WERI-Rb-1 (cell line): ENCODE results near the gene PDLIM5.

Experiments used
- DNase-seq: peaks from one replicate; pipeline ENCODE4 v3.0.0-alpha.2; 2020
- H3K27ac ChIP-seq: fragments of 250-450 bp; sonication (Bioruptor Pico); 2 replicates; pipeline ENCODE4 v1.5.1; 2020; ENCODE audit warnings: mild to moderate bottlenecking, moderate library complexity
- H3K27me3 ChIP-seq: fragments of 250-450 bp; sonication (Bioruptor Pico); 2 replicates; pipeline ENCODE4 v1.5.1; 2021; ENCODE audit warnings: mild to moderate bottlenecking, low read depth, moderate library complexity; ENCODE audit not compliant: insufficient read depth, severe bottlenecking
- H3K36me3 ChIP-seq: fragments of 250-450 bp; sonication (Bioruptor Pico); 2 replicates; pipeline ENCODE4 v1.5.1; 2020; ENCODE audit warnings: mild to moderate bottlenecking, moderate library complexity
- H3K4me3 ChIP-seq: 2 replicates; pipeline ENCODE4 v1.5.1; 2011; ENCODE audit warnings: low read depth, mild to moderate bottlenecking, control low read depth, low read length
- H3K9me3 ChIP-seq: fragments of 250-450 bp; sonication (Bioruptor Pico); 2 replicates; pipeline ENCODE4 v1.5.1; 2021; ENCODE audit warnings: mild to moderate bottlenecking, moderate library complexity; ENCODE audit not compliant: severe bottlenecking
- CTCF ChIP-seq: IDR thresholded peaks from 2 replicates; pipeline ENCODE4 v1.5.1; 2011; ENCODE audit warnings: low read depth, mild to moderate bottlenecking, control low read depth, inconsistent platforms, low read length

Gene PDLIM5

GRCh38 chr4:94649381-94650133 is 197.8 kb downstream of the PDLIM5 start:
- H3K9me3 ChIP-seq = no peaks in the 10 kb centered on the region
- no peaks in the 10 kb centered on the region for H3K36me3 ChIP-seq
- DNase-seq = no peak
- no peak overlapping the region for H3K27ac ChIP-seq
- H3K27me3 ChIP-seq = no peaks in the 10 kb centered on the region
- no peak overlapping the region for H3K4me3 ChIP-seq
- TF ChIP-seq CTCF = no peak

- Histone ChIP-seq H3K4me3 (no peak overlapping the region), H3K27ac (no peak overlapping the region), H3K9me3 (no peaks in the 10 kb centered on the region), H3K27me3 (no peaks in the 10 kb centered on the region), H3K36me3 (no peaks in the 10 kb centered on the region)
- TF ChIP-seq CTCF = no peak
- no peak for DNase-seq
Observed at GRCh38 chr4:94650134-94650495, 198.4 kb downstream of the PDLIM5 start.

GRCh38 chr4:94650690-94651089 is 198.9 kb downstream of the PDLIM5 start:
- H3K9me3 ChIP-seq = no peaks in the 10 kb centered on the region
- DNase-seq = no peak
- no peaks in the 10 kb centered on the region for H3K36me3 ChIP-seq
- no peak overlapping the region for H3K4me3 ChIP-seq
- no peaks in the 10 kb centered on the region for H3K27me3 ChIP-seq
- H3K27ac ChIP-seq = no peak overlapping the region
- no peak for TF ChIP-seq CTCF

GRCh38 chr4:94653095-94653649 is 201.4 kb downstream of the PDLIM5 start:
- no peak overlapping the region for H3K4me3 ChIP-seq
- H3K36me3 ChIP-seq = no peaks in the 10 kb centered on the region
- no peaks in the 10 kb centered on the region for H3K27me3 ChIP-seq
- no peaks in the 10 kb centered on the region for H3K9me3 ChIP-seq
- H3K27ac ChIP-seq = no peak overlapping the region
- DNase-seq = no peak
- no peak for TF ChIP-seq CTCF

GRCh38 chr4:94653984-94654609 is 202.4 kb downstream of the PDLIM5 start:
- no peaks in the 10 kb centered on the region for H3K27me3 ChIP-seq
- no peak overlapping the region for H3K27ac ChIP-seq
- no peaks in the 10 kb centered on the region for H3K9me3 ChIP-seq
- H3K4me3 ChIP-seq = no peak overlapping the region
- DNase-seq = no peak
- no peak for TF ChIP-seq CTCF
- no peaks in the 10 kb centered on the region for H3K36me3 ChIP-seq

- no peak overlapping the region for H3K27ac ChIP-seq
- no peak for DNase-seq
Observed at GRCh38 chr4:94654714-94655113, 203.0 kb downstream of the PDLIM5 start.

More at GRCh38 chr4:94654714-94655113, 203.0 kb downstream of the PDLIM5 start:
- Histone ChIP-seq H3K4me3 (no peak overlapping the region), H3K9me3 (no peaks in the 10 kb centered on the region), H3K36me3 (no peaks in the 10 kb centered on the region), H3K27me3 (no peaks in the 10 kb centered on the region)
- no peak for TF ChIP-seq CTCF
